ENCODE data around the gene ANO4.
"Not testable (repeated sequence)": the region's sequence is repeated elsewhere in the genome, so short reads cannot be mapped to it uniquely, and the experiment has no call there.

ANO4 gene

GRCh38 chr12:101044512-101045059 lies 250.0 kb downstream of the ANO4 start:
- DNase-seq (ENCODE audit: low spot score) = no peak
- Mint-ChIP-seq H3K27ac (no peak overlapping the region), H3K36me3 (ENCODE audit: low read depth) (no peaks in the 10 kb centered on the region)

GRCh38 chr12:101045486-101046464 lies 251.2 kb downstream of the ANO4 start:
- Mint-ChIP-seq H3K4me1 (ENCODE audit: low read depth) (no peaks in the 10 kb centered on the region), H3K4me3 (no peak overlapping the region), H3K9me3 (no peaks in the 10 kb centered on the region), H3K27me3 (ENCODE audit: low read depth) (no peaks in the 10 kb centered on the region), H3K27ac (no peak overlapping the region), H3K36me3 (ENCODE audit: low read depth) (no peaks in the 10 kb centered on the region)
- DNase-seq (ENCODE audit: low spot score) = no peak

More at GRCh38 chr12:101044512-101045059, 250.0 kb downstream of the ANO4 start:
- no peaks in the 10 kb centered on the region for H3K27me3 Mint-ChIP-seq (ENCODE audit: low read depth)
- no peaks in the 10 kb centered on the region for H3K4me1 Mint-ChIP-seq (ENCODE audit: low read depth)
- no peak overlapping the region for H3K4me3 Mint-ChIP-seq
- H3K9me3 Mint-ChIP-seq = no peaks in the 10 kb centered on the region

DNA sequence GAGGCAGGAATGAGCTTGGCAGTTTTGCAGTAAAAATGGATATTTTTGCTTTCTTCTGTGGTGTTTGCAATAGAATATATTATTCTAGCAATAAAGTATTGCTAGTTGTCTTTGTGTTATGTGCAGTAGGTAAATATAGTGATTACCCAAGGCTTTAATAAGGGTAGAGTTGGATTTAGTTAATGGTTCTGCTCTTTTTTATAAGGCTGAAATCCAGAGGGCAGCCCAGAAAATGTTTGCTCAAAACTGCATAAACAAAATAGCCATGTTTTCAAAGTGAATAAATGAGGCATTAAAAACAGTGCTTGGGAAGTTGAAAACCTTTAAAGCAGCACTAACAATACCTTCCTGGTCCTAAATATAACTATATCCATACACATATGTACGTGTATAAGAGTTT lies 253.1 kb downstream of the ANO4 start:
- no peaks in the 10 kb centered on the region for H3K4me1 Mint-ChIP-seq (ENCODE audit: low read depth)
- no peak overlapping the region for H3K27ac Mint-ChIP-seq
- no peak for DNase-seq (ENCODE audit: low spot score)
- H3K4me3 Mint-ChIP-seq = no peak overlapping the region
- no peaks in the 10 kb centered on the region for H3K36me3 Mint-ChIP-seq (ENCODE audit: low read depth)
- no peaks in the 10 kb centered on the region for H3K9me3 Mint-ChIP-seq
- H3K27me3 Mint-ChIP-seq (ENCODE audit: low read depth) = no peaks in the 10 kb centered on the region

DNA sequence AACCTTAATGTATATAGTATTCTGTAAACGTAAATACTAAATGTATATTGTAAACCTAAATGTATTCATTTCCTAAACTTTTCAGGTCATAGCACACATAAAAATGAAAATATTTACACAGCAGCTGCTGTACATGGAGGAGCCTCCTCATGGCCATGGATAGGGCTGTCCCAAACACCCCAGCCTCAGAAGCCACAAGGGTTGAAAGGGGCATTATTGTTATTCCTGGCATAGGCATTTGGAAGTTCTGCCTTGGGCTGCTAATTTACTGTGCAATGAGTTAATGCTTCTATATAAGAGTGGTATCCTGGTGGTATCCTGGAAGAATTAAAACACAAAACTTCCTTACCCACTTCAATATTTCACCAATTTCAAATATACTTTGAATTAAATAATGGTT lies 256.1 kb downstream of the ANO4 start:
- H3K27me3 Mint-ChIP-seq (ENCODE audit: low read depth) = no peaks in the 10 kb centered on the region
- H3K36me3 Mint-ChIP-seq (ENCODE audit: low read depth) = no peaks in the 10 kb centered on the region
- DNase-seq (ENCODE audit: low spot score) = no peak
- H3K27ac Mint-ChIP-seq = no peak overlapping the region
- H3K4me1 Mint-ChIP-seq (ENCODE audit: low read depth) = no peaks in the 10 kb centered on the region
- H3K4me3 Mint-ChIP-seq = no peak overlapping the region
- no peaks in the 10 kb centered on the region for H3K9me3 Mint-ChIP-seq

DNA sequence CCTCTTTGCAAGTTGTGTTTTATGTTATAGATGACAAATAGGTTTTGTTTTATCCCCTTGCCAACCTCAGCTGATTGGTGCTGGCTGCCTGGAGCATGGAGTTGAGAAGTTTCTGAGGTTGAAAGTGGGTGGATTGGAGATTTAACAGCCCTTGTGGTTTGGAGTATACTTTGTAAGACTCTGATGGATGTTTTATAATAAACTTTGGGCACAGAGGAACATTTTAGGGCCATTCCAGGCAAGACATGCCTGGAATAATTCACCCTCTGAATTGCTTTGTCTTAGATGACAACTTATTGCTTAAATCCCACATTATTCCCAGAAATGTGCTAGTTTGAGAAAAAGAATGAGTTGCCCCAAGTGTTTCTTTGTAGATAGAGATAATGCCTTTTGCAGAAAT lies 256.6 kb downstream of the ANO4 start:
- no peak overlapping the region for H3K4me3 Mint-ChIP-seq

DNA sequence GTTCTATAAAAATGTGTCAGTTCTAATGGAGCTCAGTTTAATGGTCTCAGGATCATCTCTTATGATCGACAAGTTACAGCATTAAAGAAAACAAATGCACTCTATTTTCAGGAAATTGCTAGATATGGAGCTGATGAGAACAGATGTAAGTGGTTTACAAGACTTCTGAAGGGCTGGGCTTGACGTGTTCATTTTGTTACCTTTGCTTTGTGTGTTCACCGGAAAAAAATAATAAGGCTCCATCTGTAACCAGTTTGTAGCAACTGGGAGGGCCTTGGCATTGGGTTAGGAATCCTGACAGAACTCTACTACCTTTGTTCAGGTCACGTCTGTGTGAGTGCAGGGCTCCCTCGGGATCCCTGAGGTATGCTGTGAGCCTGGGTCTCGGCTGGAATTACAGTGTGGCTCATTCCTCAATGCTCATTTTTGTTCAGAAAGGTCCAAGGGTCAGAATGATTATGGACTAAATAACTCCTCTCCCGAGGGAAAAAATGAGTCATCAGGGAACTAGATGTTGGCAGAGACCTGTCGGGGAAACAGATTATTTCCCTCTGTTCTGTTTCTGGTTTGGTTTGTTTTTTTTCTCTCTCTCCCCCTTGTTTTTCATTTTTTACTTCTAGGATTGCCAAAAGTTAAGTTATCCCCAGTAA lies 257.4 kb downstream of the ANO4 start:
- no peaks in the 10 kb centered on the region for H3K4me1 Mint-ChIP-seq (ENCODE audit: low read depth)
- H3K4me3 Mint-ChIP-seq = no peak overlapping the region
- H3K27ac Mint-ChIP-seq = no peak overlapping the region
- H3K27me3 Mint-ChIP-seq (ENCODE audit: low read depth) = no peaks in the 10 kb centered on the region
- H3K36me3 Mint-ChIP-seq (ENCODE audit: low read depth) = no peaks in the 10 kb centered on the region
- H3K9me3 Mint-ChIP-seq = no peaks in the 10 kb centered on the region
- DNase-seq (ENCODE audit: low spot score) = no peak

More for the DNA sequence above, 256.6 kb downstream of the ANO4 start:
- Mint-ChIP-seq H3K36me3 (ENCODE audit: low read depth) (no peaks in the 10 kb centered on the region), H3K27ac (no peak overlapping the region), H3K27me3 (ENCODE audit: low read depth) (no peaks in the 10 kb centered on the region), H3K4me1 (ENCODE audit: low read depth) (no peaks in the 10 kb centered on the region), H3K9me3 (no peaks in the 10 kb centered on the region)
- DNase-seq (ENCODE audit: low spot score) = no peak

GRCh38 chr12:101053203-101053602 lies 258.6 kb downstream of the ANO4 start:
- Mint-ChIP-seq H3K4me1 (ENCODE audit: low read depth) (no peaks in the 10 kb centered on the region), H3K36me3 (ENCODE audit: low read depth) (no peaks in the 10 kb centered on the region), H3K9me3 (peaks cover 6% of the 10 kb centered on the region), H3K27me3 (ENCODE audit: low read depth) (no peaks in the 10 kb centered on the region), H3K4me3 (no peak overlapping the region), H3K27ac (no peak overlapping the region)
- no peak for DNase-seq (ENCODE audit: low spot score)

GRCh38 chr12:101055940-101056339 lies 261.4 kb downstream of the ANO4 start:
- H3K36me3 Mint-ChIP-seq (ENCODE audit: low read depth) = no peaks in the 10 kb centered on the region
- H3K27ac Mint-ChIP-seq = no peak overlapping the region
- H3K9me3 Mint-ChIP-seq = peaks cover 13% of the 10 kb centered on the region
- H3K27me3 Mint-ChIP-seq (ENCODE audit: low read depth) = no peaks in the 10 kb centered on the region
- H3K4me1 Mint-ChIP-seq (ENCODE audit: low read depth) = no peaks in the 10 kb centered on the region
- no peak overlapping the region for H3K4me3 Mint-ChIP-seq
- no peak for DNase-seq (ENCODE audit: low spot score)

DNA sequence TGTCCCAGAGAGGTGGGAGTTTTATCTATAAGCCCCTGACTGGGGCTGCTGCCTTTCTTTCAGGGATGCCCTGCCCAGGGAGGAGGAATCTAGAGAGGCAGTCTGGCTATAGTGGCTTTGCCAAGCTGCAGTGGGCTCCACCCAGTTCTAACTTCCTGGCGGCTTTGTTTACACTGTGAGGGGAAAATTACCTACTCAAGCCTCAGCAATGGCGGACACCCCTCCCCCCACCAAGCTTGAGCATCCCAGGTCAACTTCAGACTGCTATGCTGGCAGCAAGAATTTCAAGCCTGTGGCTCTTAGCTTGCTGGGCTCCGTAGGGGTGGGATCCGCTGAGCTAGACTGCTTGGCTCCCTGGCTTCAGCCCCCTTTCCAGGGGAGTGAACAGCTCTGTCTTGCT lies 267.9 kb downstream of the ANO4 start:
- not testable (repeated sequence) for DNase-seq (ENCODE audit: low spot score); H3K27ac Mint-ChIP-seq; H3K4me1 Mint-ChIP-seq (ENCODE audit: low read depth); H3K27me3 Mint-ChIP-seq (ENCODE audit: low read depth); H3K4me3 Mint-ChIP-seq; H3K36me3 Mint-ChIP-seq (ENCODE audit: low read depth)
- H3K9me3 Mint-ChIP-seq = peaks cover 13% of the 10 kb centered on the region

- DNase-seq (ENCODE audit: low spot score) = no peak
Observed at GRCh38 chr12:101064721-101065120, 270.1 kb downstream of the ANO4 start.

GRCh38 chr12:101066489-101066888 lies 271.9 kb downstream of the ANO4 start:
- H3K9me3 Mint-ChIP-seq = peaks cover 4% of the 10 kb centered on the region
- no peak overlapping the region for H3K4me3 Mint-ChIP-seq
- no peak overlapping the region for H3K27ac Mint-ChIP-seq
- DNase-seq (ENCODE audit: low spot score) = no peak
- H3K27me3 Mint-ChIP-seq (ENCODE audit: low read depth) = no peaks in the 10 kb centered on the region
- H3K4me1 Mint-ChIP-seq (ENCODE audit: low read depth) = no peaks in the 10 kb centered on the region
- no peaks in the 10 kb centered on the region for H3K36me3 Mint-ChIP-seq (ENCODE audit: low read depth)

More at GRCh38 chr12:101064721-101065120, 270.1 kb downstream of the ANO4 start:
- Mint-ChIP-seq H3K9me3 (peaks cover 6% of the 10 kb centered on the region), H3K36me3 (ENCODE audit: low read depth) (no peaks in the 10 kb centered on the region), H3K27me3 (ENCODE audit: low read depth) (no peaks in the 10 kb centered on the region), H3K4me1 (ENCODE audit: low read depth) (no peaks in the 10 kb centered on the region), H3K4me3 (no peak overlapping the region), H3K27ac (no peak overlapping the region)

GRCh38 chr12:101068402-101068801 lies 273.8 kb downstream of the ANO4 start:
- H3K27ac Mint-ChIP-seq = no peak overlapping the region
- no peak for DNase-seq (ENCODE audit: low spot score)
- peaks cover 13% of the 10 kb centered on the region for H3K9me3 Mint-ChIP-seq
- H3K4me1 Mint-ChIP-seq (ENCODE audit: low read depth) = no peaks in the 10 kb centered on the region
- no peak overlapping the region for H3K4me3 Mint-ChIP-seq
- H3K36me3 Mint-ChIP-seq (ENCODE audit: low read depth) = no peaks in the 10 kb centered on the region
- H3K27me3 Mint-ChIP-seq (ENCODE audit: low read depth) = no peaks in the 10 kb centered on the region

DNA sequence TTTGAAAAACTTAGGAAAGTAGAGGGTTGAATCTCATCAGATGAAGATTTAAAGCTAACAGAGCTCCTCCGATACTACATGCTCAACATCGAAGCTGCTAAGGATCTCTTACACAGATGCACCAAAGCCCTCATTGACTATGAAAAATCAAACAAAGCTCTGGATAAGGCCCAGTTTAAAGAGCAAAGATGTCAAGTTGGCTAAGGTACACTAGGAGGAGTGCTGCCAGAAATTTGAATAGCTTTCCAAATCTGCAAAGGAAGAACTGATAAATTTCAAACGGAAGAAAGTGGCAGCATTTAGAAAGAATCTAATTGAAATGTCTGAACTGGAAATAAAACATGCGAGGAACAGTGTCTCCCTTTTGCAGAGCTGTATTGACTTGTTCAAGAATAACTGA lies 274.3 kb downstream of the ANO4 start:
- H3K36me3 Mint-ChIP-seq (ENCODE audit: low read depth) = no peaks in the 10 kb centered on the region
- H3K27ac Mint-ChIP-seq = no peak overlapping the region
- no peaks in the 10 kb centered on the region for H3K4me1 Mint-ChIP-seq (ENCODE audit: low read depth)
- peaks cover 13% of the 10 kb centered on the region for H3K9me3 Mint-ChIP-seq
- H3K4me3 Mint-ChIP-seq = no peak overlapping the region
- no peak for DNase-seq (ENCODE audit: low spot score)
- H3K27me3 Mint-ChIP-seq (ENCODE audit: low read depth) = no peaks in the 10 kb centered on the region
